ENCODE data around the gene ARHGEF40. TPM values are rescaled to one million over a fixed set of nuclear protein-coding genes. Genes with fewer than 3 reads are reported as not detected.

ARHGEF40 gene
- total RNA-seq, 1 experiment from 2014 or later = 74.2 TPM

DNA sequence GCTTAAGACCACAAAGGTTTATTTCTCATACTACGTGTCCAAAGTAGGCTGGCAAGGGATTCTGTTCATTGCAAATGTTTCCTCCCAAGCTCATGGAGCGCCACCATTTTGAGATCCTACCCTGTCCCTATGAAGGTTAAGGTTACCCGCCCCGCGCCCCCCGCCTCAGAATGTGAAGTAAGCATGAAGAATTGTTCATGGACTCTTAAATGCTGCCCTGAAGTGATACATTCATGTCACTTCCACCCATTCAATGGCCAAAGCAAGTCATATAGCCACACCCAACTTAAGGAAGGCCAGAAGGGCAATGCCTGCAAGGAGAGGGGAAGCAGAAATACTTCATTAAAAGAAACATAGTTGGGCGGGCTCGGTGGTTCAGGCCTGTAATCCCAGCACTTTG lies 35.0 kb downstream of the ARHGEF40 start:
- Mint-ChIP-seq H3K27ac (peak overlapping the region; percentile 87; the same call in 1 of the 2 replicates), H3K4me3 (peak overlapping the region; percentile 93), H3K4me1 (peaks cover 72% of the 10 kb centered on the region), H3K9me3 (no peaks in the 10 kb centered on the region), H3K27me3 (ENCODE audit: low read depth) (no peaks in the 10 kb centered on the region), H3K36me3 (no peaks in the 10 kb centered on the region)
- no peak for DNase-seq (ENCODE audit: low spot score)
- ATAC-seq = no peak
- TF ChIP-seq KAT7 (CRISPR knock-in tag; IDR thresholded peaks at IDR 0.05; ENCODE audit: borderline replicate concordance) (no peak), GABPB1 (CRISPR knock-in tag; IDR thresholded peaks at IDR 0.05) (no peak), JUN (CRISPR knock-in tag; IDR thresholded peaks at IDR 0.05) (no peak), CREB1 (CRISPR knock-in tag; IDR thresholded peaks at IDR 0.05) (no peak)
- TF ChIP-seq, protein P1, sequence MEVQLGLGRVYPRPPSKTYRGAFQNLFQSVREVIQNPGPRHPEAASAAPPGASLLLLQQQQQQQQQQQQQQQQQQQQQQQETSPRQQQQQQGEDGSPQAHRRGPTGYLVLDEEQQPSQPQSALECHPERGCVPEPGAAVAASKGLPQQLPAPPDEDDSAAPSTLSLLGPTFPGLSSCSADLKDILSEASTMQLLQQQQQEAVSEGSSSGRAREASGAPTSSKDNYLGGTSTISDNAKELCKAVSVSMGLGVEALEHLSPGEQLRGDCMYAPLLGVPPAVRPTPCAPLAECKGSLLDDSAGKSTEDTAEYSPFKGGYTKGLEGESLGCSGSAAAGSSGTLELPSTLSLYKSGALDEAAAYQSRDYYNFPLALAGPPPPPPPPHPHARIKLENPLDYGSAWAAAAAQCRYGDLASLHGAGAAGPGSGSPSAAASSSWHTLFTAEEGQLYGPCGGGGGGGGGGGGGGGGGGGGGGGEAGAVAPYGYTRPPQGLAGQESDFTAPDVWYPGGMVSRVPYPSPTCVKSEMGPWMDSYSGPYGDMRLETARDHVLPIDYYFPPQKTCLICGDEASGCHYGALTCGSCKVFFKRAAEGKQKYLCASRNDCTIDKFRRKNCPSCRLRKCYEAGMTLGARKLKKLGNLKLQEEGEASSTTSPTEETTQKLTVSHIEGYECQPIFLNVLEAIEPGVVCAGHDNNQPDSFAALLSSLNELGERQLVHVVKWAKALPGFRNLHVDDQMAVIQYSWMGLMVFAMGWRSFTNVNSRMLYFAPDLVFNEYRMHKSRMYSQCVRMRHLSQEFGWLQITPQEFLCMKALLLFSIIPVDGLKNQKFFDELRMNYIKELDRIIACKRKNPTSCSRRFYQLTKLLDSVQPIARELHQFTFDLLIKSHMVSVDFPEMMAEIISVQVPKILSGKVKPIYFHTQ (CRISPR knock-in tag; IDR thresholded peaks at IDR 0.05) = no peak
- TF ChIP-seq, protein P2, sequence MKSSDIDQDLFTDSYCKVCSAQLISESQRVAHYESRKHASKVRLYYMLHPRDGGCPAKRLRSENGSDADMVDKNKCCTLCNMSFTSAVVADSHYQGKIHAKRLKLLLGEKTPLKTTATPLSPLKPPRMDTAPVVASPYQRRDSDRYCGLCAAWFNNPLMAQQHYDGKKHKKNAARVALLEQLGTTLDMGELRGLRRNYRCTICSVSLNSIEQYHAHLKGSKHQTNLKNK (CRISPR knock-in tag; IDR thresholded peaks at IDR 0.05) = no peak
- TF ChIP-seq, protein P3, sequence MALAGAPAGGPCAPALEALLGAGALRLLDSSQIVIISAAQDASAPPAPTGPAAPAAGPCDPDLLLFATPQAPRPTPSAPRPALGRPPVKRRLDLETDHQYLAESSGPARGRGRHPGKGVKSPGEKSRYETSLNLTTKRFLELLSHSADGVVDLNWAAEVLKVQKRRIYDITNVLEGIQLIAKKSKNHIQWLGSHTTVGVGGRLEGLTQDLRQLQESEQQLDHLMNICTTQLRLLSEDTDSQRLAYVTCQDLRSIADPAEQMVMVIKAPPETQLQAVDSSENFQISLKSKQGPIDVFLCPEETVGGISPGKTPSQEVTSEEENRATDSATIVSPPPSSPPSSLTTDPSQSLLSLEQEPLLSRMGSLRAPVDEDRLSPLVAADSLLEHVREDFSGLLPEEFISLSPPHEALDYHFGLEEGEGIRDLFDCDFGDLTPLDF (CRISPR knock-in tag; IDR thresholded peaks at IDR 0.05) = no peak
- TF ChIP-seq, protein P4, sequence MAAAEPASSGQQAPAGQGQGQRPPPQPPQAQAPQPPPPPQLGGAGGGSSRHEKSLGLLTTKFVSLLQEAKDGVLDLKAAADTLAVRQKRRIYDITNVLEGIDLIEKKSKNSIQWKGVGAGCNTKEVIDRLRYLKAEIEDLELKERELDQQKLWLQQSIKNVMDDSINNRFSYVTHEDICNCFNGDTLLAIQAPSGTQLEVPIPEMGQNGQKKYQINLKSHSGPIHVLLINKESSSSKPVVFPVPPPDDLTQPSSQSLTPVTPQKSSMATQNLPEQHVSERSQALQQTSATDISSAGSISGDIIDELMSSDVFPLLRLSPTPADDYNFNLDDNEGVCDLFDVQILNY (CRISPR knock-in tag; IDR thresholded peaks at IDR 0.05) = no peak
- TF ChIP-seq, protein P5, sequence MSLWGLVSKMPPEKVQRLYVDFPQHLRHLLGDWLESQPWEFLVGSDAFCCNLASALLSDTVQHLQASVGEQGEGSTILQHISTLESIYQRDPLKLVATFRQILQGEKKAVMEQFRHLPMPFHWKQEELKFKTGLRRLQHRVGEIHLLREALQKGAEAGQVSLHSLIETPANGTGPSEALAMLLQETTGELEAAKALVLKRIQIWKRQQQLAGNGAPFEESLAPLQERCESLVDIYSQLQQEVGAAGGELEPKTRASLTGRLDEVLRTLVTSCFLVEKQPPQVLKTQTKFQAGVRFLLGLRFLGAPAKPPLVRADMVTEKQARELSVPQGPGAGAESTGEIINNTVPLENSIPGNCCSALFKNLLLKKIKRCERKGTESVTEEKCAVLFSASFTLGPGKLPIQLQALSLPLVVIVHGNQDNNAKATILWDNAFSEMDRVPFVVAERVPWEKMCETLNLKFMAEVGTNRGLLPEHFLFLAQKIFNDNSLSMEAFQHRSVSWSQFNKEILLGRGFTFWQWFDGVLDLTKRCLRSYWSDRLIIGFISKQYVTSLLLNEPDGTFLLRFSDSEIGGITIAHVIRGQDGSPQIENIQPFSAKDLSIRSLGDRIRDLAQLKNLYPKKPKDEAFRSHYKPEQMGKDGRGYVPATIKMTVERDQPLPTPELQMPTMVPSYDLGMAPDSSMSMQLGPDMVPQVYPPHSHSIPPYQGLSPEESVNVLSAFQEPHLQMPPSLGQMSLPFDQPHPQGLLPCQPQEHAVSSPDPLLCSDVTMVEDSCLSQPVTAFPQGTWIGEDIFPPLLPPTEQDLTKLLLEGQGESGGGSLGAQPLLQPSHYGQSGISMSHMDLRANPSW (CRISPR knock-in tag; conservative IDR thresholded peaks at IDR 0.05; ENCODE audit: low read depth) = no peak
- CTCF ChIA-PET = interaction anchor here (0.8 to 8.6 kb wide), 23 partner anchors 10 to 570 kb away, joined by 3 to 321 read pairs (median 5); partner anchors contain the start of genes ARHGEF40 and NDRG2
- POLR2A ChIA-PET = interaction anchor here (0.6 to 3.9 kb wide), 6 partner anchors 11 to 36 kb away, joined by 3 to 40 read pairs (median 6); partner anchors contain the start of gene ARHGEF40

DNA sequence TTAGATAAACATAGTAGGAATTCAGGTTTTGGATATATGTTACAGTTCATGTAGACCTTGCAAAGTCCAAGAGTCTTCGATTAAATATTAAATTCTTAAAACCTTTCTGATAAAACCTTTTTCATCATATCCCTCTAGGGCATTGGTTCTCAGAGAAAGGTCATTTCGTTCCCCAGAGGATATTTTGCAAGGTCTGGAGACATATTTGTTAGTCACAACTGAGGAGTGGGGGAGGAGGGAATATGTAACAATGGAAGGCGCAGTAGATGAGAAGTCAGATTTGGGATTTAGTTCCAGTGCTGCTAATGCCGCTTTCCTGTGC lies 36.0 kb downstream of the ARHGEF40 start:
- Mint-ChIP-seq H3K36me3 (no peaks in the 10 kb centered on the region), H3K27ac (no peak overlapping the region), H3K4me1 (peaks cover 65% of the 10 kb centered on the region), H3K9me3 (no peaks in the 10 kb centered on the region), H3K27me3 (ENCODE audit: low read depth) (no peaks in the 10 kb centered on the region), H3K4me3 (no peak overlapping the region)
- POLR2A ChIA-PET = interaction anchor here (3.9 kb wide), 1 partner anchor 12 kb away, joined by 40 read pairs; no protein-coding TSS in a partner anchor
- TF ChIP-seq, protein P1 (CRISPR knock-in tag; IDR thresholded peaks at IDR 0.05) = no peak
- TF ChIP-seq, protein P6, sequence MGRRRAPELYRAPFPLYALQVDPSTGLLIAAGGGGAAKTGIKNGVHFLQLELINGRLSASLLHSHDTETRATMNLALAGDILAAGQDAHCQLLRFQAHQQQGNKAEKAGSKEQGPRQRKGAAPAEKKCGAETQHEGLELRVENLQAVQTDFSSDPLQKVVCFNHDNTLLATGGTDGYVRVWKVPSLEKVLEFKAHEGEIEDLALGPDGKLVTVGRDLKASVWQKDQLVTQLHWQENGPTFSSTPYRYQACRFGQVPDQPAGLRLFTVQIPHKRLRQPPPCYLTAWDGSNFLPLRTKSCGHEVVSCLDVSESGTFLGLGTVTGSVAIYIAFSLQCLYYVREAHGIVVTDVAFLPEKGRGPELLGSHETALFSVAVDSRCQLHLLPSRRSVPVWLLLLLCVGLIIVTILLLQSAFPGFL (CRISPR knock-in tag; IDR thresholded peaks at IDR 0.05; ENCODE audit: borderline replicate concordance) = no peak
- TF ChIP-seq EMX1 (CRISPR knock-in tag; IDR thresholded peaks at IDR 0.05) (no peak), NFATC4 (CRISPR knock-in tag; IDR thresholded peaks at IDR 0.05) (no peak), ZNF396 (CRISPR knock-in tag; IDR thresholded peaks at IDR 0.05; ENCODE audit: borderline replicate concordance) (no peak)
- TF ChIP-seq, protein P4 (CRISPR knock-in tag; IDR thresholded peaks at IDR 0.05) = no peak
- TF ChIP-seq, protein P7, sequence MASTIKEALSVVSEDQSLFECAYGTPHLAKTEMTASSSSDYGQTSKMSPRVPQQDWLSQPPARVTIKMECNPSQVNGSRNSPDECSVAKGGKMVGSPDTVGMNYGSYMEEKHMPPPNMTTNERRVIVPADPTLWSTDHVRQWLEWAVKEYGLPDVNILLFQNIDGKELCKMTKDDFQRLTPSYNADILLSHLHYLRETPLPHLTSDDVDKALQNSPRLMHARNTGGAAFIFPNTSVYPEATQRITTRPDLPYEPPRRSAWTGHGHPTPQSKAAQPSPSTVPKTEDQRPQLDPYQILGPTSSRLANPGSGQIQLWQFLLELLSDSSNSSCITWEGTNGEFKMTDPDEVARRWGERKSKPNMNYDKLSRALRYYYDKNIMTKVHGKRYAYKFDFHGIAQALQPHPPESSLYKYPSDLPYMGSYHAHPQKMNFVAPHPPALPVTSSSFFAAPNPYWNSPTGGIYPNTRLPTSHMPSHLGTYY (CRISPR knock-in tag; IDR thresholded peaks at IDR 0.05) = no peak
- CTCF ChIA-PET = interaction anchor here (3.7 to 8.6 kb wide), 5 partner anchors 12 to 91 kb away, joined by 54 to 321 read pairs (median 111); partner anchors contain the start of gene ARHGEF40
- DNase-seq (ENCODE audit: low spot score) (no peak), ATAC-seq (no peak)

Data from WTC11 (cell line).